ENCODE measurements around the gene MEI1.

DNA sequence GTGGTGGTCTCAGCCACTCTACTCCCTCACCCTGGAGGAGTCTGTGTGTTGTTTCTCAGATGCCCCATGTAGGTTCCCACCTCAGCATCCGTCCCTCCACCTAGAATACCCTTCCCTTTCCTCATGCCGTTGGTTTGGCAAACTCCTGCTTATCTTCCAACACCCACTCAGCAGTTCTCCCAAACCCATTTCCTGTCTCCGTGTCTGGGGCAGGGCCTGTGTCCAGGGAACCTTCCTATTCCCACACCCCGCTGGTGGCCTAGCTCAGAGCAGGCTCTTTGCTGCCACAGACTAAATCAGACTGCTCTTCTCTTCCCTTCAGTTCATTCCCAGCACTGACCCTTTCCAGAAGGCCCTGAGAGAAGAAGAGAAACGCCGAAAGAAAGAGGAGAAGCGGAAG is 126.1 kb downstream of the MEI1 start:
- TF ChIP-seq, protein P1, sequence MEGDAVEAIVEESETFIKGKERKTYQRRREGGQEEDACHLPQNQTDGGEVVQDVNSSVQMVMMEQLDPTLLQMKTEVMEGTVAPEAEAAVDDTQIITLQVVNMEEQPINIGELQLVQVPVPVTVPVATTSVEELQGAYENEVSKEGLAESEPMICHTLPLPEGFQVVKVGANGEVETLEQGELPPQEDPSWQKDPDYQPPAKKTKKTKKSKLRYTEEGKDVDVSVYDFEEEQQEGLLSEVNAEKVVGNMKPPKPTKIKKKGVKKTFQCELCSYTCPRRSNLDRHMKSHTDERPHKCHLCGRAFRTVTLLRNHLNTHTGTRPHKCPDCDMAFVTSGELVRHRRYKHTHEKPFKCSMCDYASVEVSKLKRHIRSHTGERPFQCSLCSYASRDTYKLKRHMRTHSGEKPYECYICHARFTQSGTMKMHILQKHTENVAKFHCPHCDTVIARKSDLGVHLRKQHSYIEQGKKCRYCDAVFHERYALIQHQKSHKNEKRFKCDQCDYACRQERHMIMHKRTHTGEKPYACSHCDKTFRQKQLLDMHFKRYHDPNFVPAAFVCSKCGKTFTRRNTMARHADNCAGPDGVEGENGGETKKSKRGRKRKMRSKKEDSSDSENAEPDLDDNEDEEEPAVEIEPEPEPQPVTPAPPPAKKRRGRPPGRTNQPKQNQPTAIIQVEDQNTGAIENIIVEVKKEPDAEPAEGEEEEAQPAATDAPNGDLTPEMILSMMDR (IDR thresholded peaks at IDR 0.05) = no peak
- TF ChIP-seq ZFX (IDR thresholded peaks at IDR 0.05; ENCODE audit: borderline replicate concordance) = no peak

All from 22Rv1 (cell line).